ENCODE results near the gene CAPZA3. TPM values are rescaled to one million over a fixed set of nuclear protein-coding genes. Genes with fewer than 3 reads are reported as not detected.
A peak's percentile ranks its signal among the peaks of the same experiment; 100 is the strongest.

CAPZA3 gene
- total RNA-seq, 1 experiment from 2014 or later: not detected

- H4K8ac ChIP-seq (replicated peaks; ENCODE audit: insufficient read length, low read depth, low read length): no peak overlapping the region
- H4K91ac ChIP-seq (ENCODE audit: insufficient read length, low read depth, low read length): no peak overlapping the region
- H3K9me3 Mint-ChIP-seq: peaks cover 6 to 13% of the 10 kb centered on the region in 2 experiments; a peak in 4 of 5 replicates
- H3K9me3 ChIP-seq (ENCODE audit: control insufficient read depth, low read depth, low read length): no peaks in the 10 kb centered on the region
- no peak overlapping the region for H3K4ac ChIP-seq (ENCODE audit: low read depth, low read length)
- H3K36me3 Mint-ChIP-seq (ENCODE audit: insufficient read depth in 1 of 3, low read depth in 3 of 3): peaks cover 3 to 6% (median 4%) of the 10 kb centered on the region in 3 experiments; a peak in 4 of 7 replicates
- H3K27me3 ChIP-seq (ENCODE audit: insufficient read depth, low read length): no peaks in the 10 kb centered on the region
- no peak overlapping the region for H2BK20ac ChIP-seq (ENCODE audit: low read depth, low read length, poor library complexity, severe bottlenecking)
- no peak overlapping the region for H3K4me3 Mint-ChIP-seq
- no peaks in the 10 kb centered on the region for H3K79me2 ChIP-seq (ENCODE audit: insufficient read depth, low read length)
- H3K79me1 ChIP-seq (ENCODE audit: insufficient read depth, low read depth, low read length, poor library complexity, severe bottlenecking): no peaks in the 10 kb centered on the region
- H3K18ac ChIP-seq (ENCODE audit: insufficient read length, low read depth, low read length): no peak overlapping the region
- no peak overlapping the region for H2BK15ac ChIP-seq (ENCODE audit: low read depth, low read length)
- no peak overlapping the region for H2AK5ac ChIP-seq (ENCODE audit: insufficient read length, low read length)
- no peak overlapping the region for H3K27ac ChIP-seq (ENCODE audit: insufficient read length, low read depth, low read length)
- H3K4me2 ChIP-seq (ENCODE audit: insufficient read depth, insufficient read length, low read length): no peak overlapping the region
- no peak for TF ChIP-seq CTCF (conservative IDR thresholded peaks at IDR 0.05)
- H3K4me1 Mint-ChIP-seq: peaks cover 4% of the 10 kb centered on the region in 2 experiments
- H3K23me2 ChIP-seq (ENCODE audit: insufficient read length, low read depth, low read length, poor library complexity, severe bottlenecking): no peaks in the 10 kb centered on the region
- H3K27me3 Mint-ChIP-seq (ENCODE audit: low read depth): no peaks in the 10 kb centered on the region
- WGBS (ENCODE audit: extremely low coverage, insufficient read length, low lambda C conversion rate): no CpG with 5 or more reads among the region's 2 CpGs
- no peak overlapping the region for H3K9ac ChIP-seq (ENCODE audit: extremely low read depth, insufficient read length, low read length)
- no peak for DNase-seq
- H2BK5ac ChIP-seq (ENCODE audit: insufficient read length, low read length): no peak overlapping the region
- no peak overlapping the region for H3T11ph ChIP-seq (ENCODE audit: low read length)
- no peaks in the 10 kb centered on the region for H4K20me1 ChIP-seq (ENCODE audit: control insufficient read depth, insufficient read depth, insufficient read length)
- H4K5ac ChIP-seq (ENCODE audit: insufficient read length, low read depth, low read length): no peak overlapping the region
- no peak overlapping the region for H3K14ac ChIP-seq (ENCODE audit: insufficient read depth, low read length)
- no peak overlapping the region for H3K56ac ChIP-seq (ENCODE audit: insufficient read length, low read depth, low read length)
- no peak overlapping the region for H2AFZ ChIP-seq (ENCODE audit: low read length)
- H2BK120ac ChIP-seq (ENCODE audit: low read depth, low read length, poor library complexity, severe bottlenecking): no peak overlapping the region
- H3K27ac Mint-ChIP-seq: peak overlapping the region in 1 of 3 experiments; percentile 17; a peak in 2 of 7 replicates
- no peaks in the 10 kb centered on the region for H3K4me1 ChIP-seq (ENCODE audit: insufficient read depth, low read length)
- no peak overlapping the region for H3K23ac ChIP-seq (ENCODE audit: insufficient read length, low read depth, low read length)
- H2BK12ac ChIP-seq (ENCODE audit: insufficient read length, low read depth, low read length): no peak overlapping the region
Measured at GRCh38 chr12:18703911-18704310, 34.0 kb upstream of the CAPZA3 start.
